ENCODE results near the gene MAP3K6. TPM values are rescaled to one million over a fixed set of nuclear protein-coding genes. Genes with fewer than 3 reads are reported as not detected.
"Not testable (repeated sequence)": the region's sequence is repeated elsewhere in the genome, so short reads cannot be mapped to it uniquely, and the experiment has no call there.

Gene MAP3K6
- total and polyA plus RNA-seq, 2 donors (not counting 3 experiments of a cell fraction or from before 2014, with no cell fraction given), result 9.9 to 12.4 TPM

- Histone ChIP-seq H3K4me1 (ENCODE audit: control insufficient read depth, extremely low read depth, insufficient read depth, low read length) (no peaks in the 10 kb centered on the region), H3K36me3 (ENCODE audit: control insufficient read depth in 2 of 2, extremely low read depth in 1 of 2, insufficient read depth in 2 of 2, low read length in 2 of 2) (peaks cover 31 to 53% of the 10 kb centered on the region in 2 experiments), H3K27ac (ENCODE audit: insufficient read depth, low read depth, low read length) (no peak overlapping the region), H4K20me1 (replicated peaks; ENCODE audit: control insufficient read depth, extremely low read depth, insufficient read depth, low read length) (no peaks in the 10 kb centered on the region), H3K9ac (replicated peaks; ENCODE audit: extremely low read depth, insufficient read depth, low read length) (no peak overlapping the region), H3K4me2 (ENCODE audit: insufficient read depth, low read length) (no peak overlapping the region), H2AFZ (ENCODE audit: low read depth, low read length) (no peak overlapping the region), H3K4me3 (replicated peaks in 1 of 3; ENCODE audit: insufficient read depth in 1 of 3, low read depth in 1 of 3, low read length in 3 of 3) (no peak overlapping the region), H3K27me3 (ENCODE audit: control insufficient read depth in 2 of 2, insufficient read depth in 2 of 2, low read length in 2 of 2) (no peaks in the 10 kb centered on the region), H3K9me1 (replicated peaks; ENCODE audit: control insufficient read depth, extremely low read depth, insufficient read depth, low read length) (no peaks in the 10 kb centered on the region), H3K79me2 (ENCODE audit: control insufficient read depth, insufficient read depth, low read length) (no peaks in the 10 kb centered on the region), H3K9me3 (replicated peaks; ENCODE audit: control insufficient read depth, insufficient read depth, low read length) (no peaks in the 10 kb centered on the region)
- no TSS peak for BruUV-seq (replicated peaks)
- TF ChIP-seq MAX (IDR thresholded peaks at IDR 0.05; ENCODE audit: insufficient read depth, insufficient read length) (no peak), FOS (IDR thresholded peaks at IDR 0.05; ENCODE audit: borderline replicate concordance, insufficient read depth, low read length) (no peak), GATA2 (IDR thresholded peaks at IDR 0.05; ENCODE audit: insufficient read depth, insufficient read length, low read depth, low read length) (no peak), JUN (IDR thresholded peaks at IDR 0.05; ENCODE audit: borderline replicate concordance, insufficient read depth, insufficient read length, low read depth) (no peak), POLR2A (IDR thresholded peaks at IDR 0.05; ENCODE audit: low read depth, low read length) (no peak), MYC (IDR thresholded peaks at IDR 0.05; ENCODE audit: low read depth, low read length) (no peak), EZH2 (IDR thresholded peaks at IDR 0.05; ENCODE audit: borderline replicate concordance, low read depth, low read length, severe bottlenecking) (no peak), CTCF (IDR thresholded peaks at IDR 0.05; ENCODE audit: extremely low read depth in 1 of 2, insufficient read depth in 1 of 2, low read depth in 1 of 2, low read length in 2 of 2) (no peak)
- CTCF ChIA-PET, result interaction anchor here (1.0 kb wide), 1 partner anchor 9 kb away, joined by 3 read pairs; no protein-coding TSS in a partner anchor
- POLR2A ChIA-PET, result no interaction called here
- FAIRE-seq (no peak), DNase-seq (ENCODE audit: low read depth, low spot score) (no peak)
- intact Hi-C loops (cut with micrococcal nuclease) (no loop called here), dilution Hi-C loops (cut with MboI; ENCODE audit: extremely low pct_ligation_motif_present, low sequenced_read_pairs) (loop anchor here (25.0 kb wide), 1 partner anchor 179 kb away; no protein-coding TSS in a partner anchor)
These were observed 41.4 kb upstream of the MAP3K6 start for GRCh38 chr1:27408151-27408550.

GRCh38 chr1:27406791-27407190, 40.0 kb upstream of the MAP3K6 start:
- CTCF ChIA-PET, result interaction anchor here (0.6 kb wide), 1 partner anchor 890 kb away, joined by 5 read pairs; no protein-coding TSS in a partner anchor
- H3K79me2 ChIP-seq (ENCODE audit: control insufficient read depth, insufficient read depth, low read length); H3K27me3 ChIP-seq (ENCODE audit: control insufficient read depth in 2 of 2, insufficient read depth in 2 of 2, low read length in 2 of 2); H3K27ac ChIP-seq (ENCODE audit: insufficient read depth, low read depth, low read length); POLR2A ChIA-PET; H3K4me2 ChIP-seq (ENCODE audit: insufficient read depth, low read length); H3K4me3 ChIP-seq (replicated peaks in 1 of 3; ENCODE audit: insufficient read depth in 1 of 3, low read depth in 1 of 3, low read length in 3 of 3); intact Hi-C loops (cut with micrococcal nuclease); H2AFZ ChIP-seq (ENCODE audit: low read depth, low read length); DNase-seq (ENCODE audit: low read depth, low spot score); H3K9ac ChIP-seq (replicated peaks; ENCODE audit: extremely low read depth, insufficient read depth, low read length); H3K9me3 ChIP-seq (replicated peaks; ENCODE audit: control insufficient read depth, insufficient read depth, low read length); H3K4me1 ChIP-seq (ENCODE audit: control insufficient read depth, extremely low read depth, insufficient read depth, low read length); H3K9me1 ChIP-seq (replicated peaks; ENCODE audit: control insufficient read depth, extremely low read depth, insufficient read depth, low read length); FAIRE-seq; H4K20me1 ChIP-seq (replicated peaks; ENCODE audit: control insufficient read depth, extremely low read depth, insufficient read depth, low read length); BruUV-seq (replicated peaks): not testable (repeated sequence)
- dilution Hi-C loops (cut with MboI; ENCODE audit: extremely low pct_ligation_motif_present, low sequenced_read_pairs), result loop anchor here (25.0 kb wide), 1 partner anchor 181 kb away; no protein-coding TSS in a partner anchor
- peaks cover 22 to 43% of the 10 kb centered on the region in 2 experiments for H3K36me3 ChIP-seq (ENCODE audit: control insufficient read depth in 2 of 2, extremely low read depth in 1 of 2, insufficient read depth in 2 of 2, low read length in 2 of 2)

Measured in endothelial cell of umbilical vein (primary cell).